GM23248 (cell line): ENCODE measurements around the gene COBLL1. TPM values are rescaled to one million over a fixed set of nuclear protein-coding genes. Genes with fewer than 3 reads are reported as not detected.
"Not testable (repeated sequence)": the region's sequence is repeated elsewhere in the genome, so short reads cannot be mapped to it uniquely, and the experiment has no call there.

Experiments
- DNase-seq: peaks from one replicate; pipeline ENCODE4 v3.0.0-alpha.2; 2015
- H2AFZ ChIP-seq: fragments of 200-600 bp; sonication (generic); 2 replicates; pipeline ENCODE4 v1.6.1; 2016; ENCODE audit warnings: antibody characterized with exemption
- H3F3A ChIP-seq: fragments of 200-600 bp; sonication (generic); 2 replicates; pipeline ENCODE4 v1.6.1; 2016; ENCODE audit warnings: mild to moderate bottlenecking, antibody characterized with exemption, mixed run types; ENCODE audit not compliant: insufficient read depth
- H3K27ac ChIP-seq: fragments of 200-600 bp; sonication (generic); 2 replicates; pipeline ENCODE4 v1.5.1; 2016; ENCODE audit warnings: mild to moderate bottlenecking
- H3K27me3 ChIP-seq: fragments of 200-600 bp; sonication (generic); replicated peaks from 2 replicates; pipeline ENCODE4 v1.6.1; 2016; ENCODE audit warnings: mild to moderate bottlenecking; ENCODE audit not compliant: insufficient read depth
- H3K36me3 ChIP-seq: fragments of 200-600 bp; sonication (generic); 2 replicates; pipeline ENCODE4 v1.6.1; 2016; ENCODE audit warnings: low read depth, mild to moderate bottlenecking
- H3K4me1 ChIP-seq: fragments of 200-600 bp; sonication (generic); 2 replicates; pipeline ENCODE4 v1.6.1; 2016; ENCODE audit warnings: mild to moderate bottlenecking; ENCODE audit not compliant: insufficient read depth
- H3K4me2 ChIP-seq: fragments of 200-600 bp; sonication (generic); one replicate; pipeline ENCODE4 v1.6.1; 2016; ENCODE audit warnings: mild to moderate bottlenecking; ENCODE audit not compliant: unreplicated experiment
- H3K4me3 ChIP-seq: fragments of 200-600 bp; sonication (generic); 2 replicates; pipeline ENCODE4 v1.5.1; 2016; ENCODE audit warnings: mild to moderate bottlenecking
- H3K79me2 ChIP-seq: fragments of 200-600 bp; sonication (generic); 2 replicates; pipeline ENCODE4 v1.6.1; 2016; ENCODE audit warnings: mild to moderate bottlenecking; ENCODE audit not compliant: insufficient read depth
- H3K9ac ChIP-seq: fragments of 200-600 bp; sonication (generic); 2 replicates; pipeline ENCODE4 v1.6.1; 2016; ENCODE audit warnings: mild to moderate bottlenecking
- H3K9me2 ChIP-seq: fragments of 200-600 bp; sonication (generic); 2 replicates; pipeline ENCODE4 v1.6.1; 2016; ENCODE audit warnings: mixed run types, mild to moderate bottlenecking, moderate library complexity; ENCODE audit not compliant: insufficient read depth
- H3K9me3 ChIP-seq: fragments of 200-600 bp; sonication (generic); one replicate; pipeline ENCODE4 v1.6.1; 2017; ENCODE audit warnings: low read depth
- H4K20me1 ChIP-seq: fragments of 200-600 bp; sonication (generic); 2 replicates; pipeline ENCODE4 v1.6.0; 2016; ENCODE audit not compliant: insufficient read depth
- EZH2 ChIP-seq: fragments of 200-600 bp; sonication (generic); IDR thresholded peaks from 2 replicates; pipeline ENCODE4 v1.6.1; 2018; ENCODE audit warnings: antibody characterized with exemption, mild to moderate bottlenecking; ENCODE audit not compliant: insufficient read depth, poor library complexity, severe bottlenecking
- EZH2phosphoT487 ChIP-seq: fragments of 200-600 bp; sonication (generic); IDR thresholded peaks from 2 replicates; pipeline ENCODE4 v1.6.1; 2018; ENCODE audit warnings: antibody characterized with exemption, moderate library complexity, mild to moderate bottlenecking, low read depth; ENCODE audit not compliant: insufficient read depth
- WGBS, 2 experiments: methylation state at CpG; one replicate each; pipeline ENCODE4 v1.1.6; 2015 to 2017; ENCODE audit warnings: low lambda C conversion rate in 2 of 2, low coverage in 1 of 2; ENCODE audit errors: missing lambda C conversion rate in 2 of 2; 5-methylcytosine and 5-hydroxymethylcytosine counted together
- in situ Hi-C: fragments of 300-500 bp; cut with MboI; formaldehyde crosslinking; loops from 2 replicates; pipeline ENCODE4 v1.15.0; 2020
- polyA plus RNA-seq: library from polyadenylated mRNA; unstranded; fragments of >200 nt; fragmentation: Nextera tagmentation; extraction: Ambion mirVana; gene quantifications from 2 replicates; pipeline ENCODE4 v1.2.1, GENCODE V29; 2016
- total RNA-seq: library from RNA; depleted of rRNA; stranded (reverse); fragments of >200 nt; shearing (Covaris generic); gene quantifications from 2 replicates; pipeline ENCODE4 v1.2.3, GENCODE V29; 2014

Gene COBLL1
- total and polyA plus RNA-seq, 2 experiments from 2014 or later, result 1.8 to 2.2 TPM

DNA sequence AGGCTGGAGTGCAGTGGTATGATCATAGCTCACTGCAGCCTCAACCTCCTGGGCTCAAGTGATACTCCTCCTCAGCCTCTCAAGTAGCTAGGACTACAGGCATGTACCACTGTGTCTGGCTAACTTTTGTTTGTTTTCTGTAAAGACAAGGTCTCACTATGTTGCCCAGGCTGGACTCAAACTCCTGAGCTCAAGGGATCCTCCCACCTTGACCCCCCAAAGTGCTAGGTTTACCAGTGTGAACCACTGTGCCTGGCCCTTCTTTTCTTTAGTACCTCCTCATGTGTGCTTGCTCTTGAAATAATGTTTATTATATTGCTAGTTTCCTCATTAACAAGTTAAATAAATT is 19.0 kb upstream of the COBLL1 start:
- no peaks in the 10 kb centered on the region for H3K36me3 ChIP-seq
- H3K4me3 ChIP-seq, result no peak overlapping the region
- DNase-seq, result no peak
- H3K4me2 ChIP-seq, result no peak overlapping the region
- H3F3A ChIP-seq, result no peaks in the 10 kb centered on the region
- H3K9me2 ChIP-seq, result no peaks in the 10 kb centered on the region
- no peak overlapping the region for H3K9ac ChIP-seq
- no peaks in the 10 kb centered on the region for H3K27me3 ChIP-seq
- H3K4me1 ChIP-seq, result no peaks in the 10 kb centered on the region
- H4K20me1 ChIP-seq, result no peaks in the 10 kb centered on the region
- no peaks in the 10 kb centered on the region for H3K79me2 ChIP-seq
- H3K27ac ChIP-seq, result no peak overlapping the region
- H2AFZ ChIP-seq, result no peak overlapping the region
- H3K9me3 ChIP-seq, result no peaks in the 10 kb centered on the region
- in situ Hi-C loops, result no loop called here
- TF ChIP-seq EZH2 (no peak), EZH2phosphoT487 (no peak)

DNA sequence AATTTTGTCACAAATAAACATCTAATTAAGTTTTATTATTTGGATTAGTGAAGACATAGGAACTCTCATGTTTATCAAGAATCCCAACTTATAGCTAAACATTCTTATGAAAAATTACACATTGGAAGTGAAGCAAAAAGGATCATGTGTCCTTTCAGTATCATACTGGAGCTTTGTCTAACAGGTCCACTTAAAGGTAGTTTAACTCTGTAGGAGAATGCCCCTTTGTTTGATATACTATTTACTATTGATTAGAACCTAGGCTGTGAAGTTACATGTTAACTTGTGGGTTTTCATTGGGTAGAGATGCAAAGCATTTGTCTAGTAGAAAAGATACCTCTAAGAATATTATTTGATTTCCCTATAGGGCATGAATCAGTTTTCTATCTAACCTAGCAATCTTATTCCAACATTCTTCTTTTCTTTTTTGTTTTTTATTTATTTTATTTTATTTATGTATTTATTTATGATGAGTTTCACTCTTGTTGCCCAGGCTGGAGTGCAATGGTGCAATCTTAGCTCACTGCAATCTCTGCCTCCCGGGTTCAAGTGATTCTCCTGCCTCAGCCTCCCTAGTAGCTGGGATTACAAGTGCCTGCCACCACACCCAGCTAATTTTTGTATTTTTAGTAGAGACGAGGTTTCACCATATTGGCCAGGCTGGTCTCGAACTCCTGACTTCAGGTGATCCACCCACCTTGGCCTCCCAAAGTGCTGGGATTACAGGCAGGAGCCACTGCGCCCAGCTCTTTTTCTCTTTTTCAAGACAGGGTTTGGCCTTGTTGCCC is 18.5 kb upstream of the COBLL1 start:
- H3K4me2 ChIP-seq, H3K4me3 ChIP-seq, H4K20me1 ChIP-seq, H3K27me3 ChIP-seq, H3K9me3 ChIP-seq, DNase-seq, H2AFZ ChIP-seq, H3K27ac ChIP-seq, H3K36me3 ChIP-seq, in situ Hi-C loops, H3K9ac ChIP-seq, H3K9me2 ChIP-seq, H3K79me2 ChIP-seq, H3F3A ChIP-seq, H3K4me1 ChIP-seq: not testable (repeated sequence)
- 88 to 96% methylated on average over 4 of the region's 4 CpGs for WGBS, 2 experiments

DNA sequence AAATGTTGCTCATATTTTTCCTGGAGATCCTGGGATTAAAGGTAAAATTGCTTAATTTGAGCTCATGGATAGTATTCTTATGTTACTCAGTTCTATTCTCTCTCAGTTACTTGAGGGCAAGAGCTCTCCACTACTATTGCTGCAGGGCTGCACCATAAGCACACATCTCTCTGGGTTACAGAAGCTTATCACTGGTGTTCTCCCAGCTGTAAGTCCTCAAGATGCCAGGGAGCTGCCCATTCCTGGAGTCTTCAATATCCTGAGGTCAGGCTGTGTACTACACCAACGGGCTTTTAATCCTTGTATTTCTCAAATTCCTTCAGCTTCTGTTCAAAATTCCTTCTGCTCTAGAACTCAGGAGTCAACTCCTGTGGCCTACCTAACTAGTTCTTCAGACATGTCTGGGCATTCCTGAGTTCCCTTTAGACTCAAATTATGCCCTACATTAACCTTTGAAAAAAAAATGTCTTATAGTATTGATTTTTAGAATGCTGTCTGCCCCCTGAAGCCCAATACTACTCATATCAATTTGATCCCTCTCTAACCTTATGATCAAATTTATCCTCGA is 17.7 kb upstream of the COBLL1 start:
- Histone ChIP-seq H3K9me2 (no peaks in the 10 kb centered on the region), H4K20me1 (no peaks in the 10 kb centered on the region), H3K27me3 (no peaks in the 10 kb centered on the region), H3K9ac (no peak overlapping the region), H3K4me3 (no peak overlapping the region), H3K9me3 (no peaks in the 10 kb centered on the region), H2AFZ (no peak overlapping the region), H3K79me2 (no peaks in the 10 kb centered on the region), H3K36me3 (no peaks in the 10 kb centered on the region), H3K4me1 (no peaks in the 10 kb centered on the region), H3K27ac (no peak overlapping the region), H3K4me2 (no peak overlapping the region), H3F3A (no peaks in the 10 kb centered on the region)
- TF ChIP-seq EZH2phosphoT487 (no peak), EZH2 (no peak)
- in situ Hi-C loops, result no loop called here
- DNase-seq, result no peak
- 51 to 58% methylated on average over 2 of the region's 2 CpGs for WGBS, 2 experiments

DNA sequence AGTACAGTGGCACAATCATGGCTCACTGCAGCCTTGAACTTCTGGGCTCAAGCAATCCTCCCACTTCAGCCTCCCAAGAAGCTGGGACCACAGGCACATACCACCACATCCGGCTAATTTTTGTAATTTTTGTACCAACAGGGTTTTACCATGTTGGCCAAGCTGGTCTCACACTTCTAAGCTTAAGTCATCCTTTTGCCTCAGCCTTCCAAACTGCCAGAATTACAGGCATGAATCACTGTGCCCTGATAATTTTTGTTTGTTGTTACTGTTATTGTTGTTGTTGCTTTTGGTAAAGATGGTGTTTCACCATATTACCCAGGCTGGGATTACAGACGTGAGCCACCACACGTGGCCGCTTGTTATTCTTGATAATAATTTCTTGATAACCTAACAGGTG is 10.5 kb upstream of the COBLL1 start:
- Histone ChIP-seq H3K4me2 (no peak overlapping the region), H3K27me3 (no peaks in the 10 kb centered on the region), H3K9ac (no peak overlapping the region), H3K4me3 (no peak overlapping the region), H3K9me2 (no peaks in the 10 kb centered on the region), H3K36me3 (no peaks in the 10 kb centered on the region), H3K4me1 (no peaks in the 10 kb centered on the region), H3K79me2 (no peaks in the 10 kb centered on the region), H3K27ac (no peak overlapping the region), H3F3A (no peaks in the 10 kb centered on the region), H4K20me1 (no peaks in the 10 kb centered on the region), H2AFZ (no peak overlapping the region), H3K9me3 (no peaks in the 10 kb centered on the region)
- in situ Hi-C loops, result no loop called here
- DNase-seq, result no peak
- no peak for TF ChIP-seq EZH2
- no peak for TF ChIP-seq EZH2phosphoT487
- 83 to 87% methylated on average over 4 of the region's 4 CpGs for WGBS, 2 experiments

DNA sequence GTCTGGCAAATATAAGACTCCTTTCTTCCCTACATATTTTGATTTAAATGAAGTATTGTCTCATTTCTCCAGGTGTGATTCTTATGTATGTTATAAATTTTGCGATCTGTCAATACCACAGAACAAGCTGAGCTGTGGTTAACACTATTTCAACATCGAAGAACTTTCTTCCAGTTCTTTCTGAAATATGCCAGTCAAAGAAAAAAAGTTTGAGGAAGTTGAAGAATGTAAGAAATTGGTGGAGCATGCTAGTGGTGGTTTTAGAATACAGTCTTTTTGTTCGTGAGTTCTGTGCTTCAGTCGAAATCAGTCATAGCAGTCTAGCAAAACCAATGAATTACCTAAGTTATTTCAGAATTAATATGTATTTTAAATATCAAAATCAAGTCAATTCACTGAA is 8.6 kb upstream of the COBLL1 start:
- DNase-seq, result no peak
- Histone ChIP-seq H3K9me3 (no peaks in the 10 kb centered on the region), H3K4me3 (no peak overlapping the region), H3K27me3 (no peaks in the 10 kb centered on the region), H3K27ac (no peak overlapping the region), H3K9ac (no peak overlapping the region), H3K36me3 (no peaks in the 10 kb centered on the region), H3K4me2 (no peak overlapping the region), H3K4me1 (no peaks in the 10 kb centered on the region), H3K9me2 (no peaks in the 10 kb centered on the region), H2AFZ (no peak overlapping the region), H3K79me2 (no peaks in the 10 kb centered on the region), H3F3A (no peaks in the 10 kb centered on the region), H4K20me1 (no peaks in the 10 kb centered on the region)
- WGBS, 2 experiments, result 83 to 88% methylated on average over 4 of the region's 4 CpGs
- in situ Hi-C loops, result no loop called here
- TF ChIP-seq EZH2phosphoT487 (no peak), EZH2 (no peak)
